Measurements from ENCODE around the gene CHIC2.
"Not testable (repeated sequence)": the region's sequence is repeated elsewhere in the genome, so short reads cannot be mapped to it uniquely, and the experiment has no call there.

The CHIC2 gene

GRCh38 chr4:54061873-54062272 lies 2.5 kb downstream of the CHIC2 start:
- DNase-seq: no peak

GRCh38 chr4:54061067-54061466 lies 3.3 kb downstream of the CHIC2 start:
- DNase-seq: no peak

DNA sequence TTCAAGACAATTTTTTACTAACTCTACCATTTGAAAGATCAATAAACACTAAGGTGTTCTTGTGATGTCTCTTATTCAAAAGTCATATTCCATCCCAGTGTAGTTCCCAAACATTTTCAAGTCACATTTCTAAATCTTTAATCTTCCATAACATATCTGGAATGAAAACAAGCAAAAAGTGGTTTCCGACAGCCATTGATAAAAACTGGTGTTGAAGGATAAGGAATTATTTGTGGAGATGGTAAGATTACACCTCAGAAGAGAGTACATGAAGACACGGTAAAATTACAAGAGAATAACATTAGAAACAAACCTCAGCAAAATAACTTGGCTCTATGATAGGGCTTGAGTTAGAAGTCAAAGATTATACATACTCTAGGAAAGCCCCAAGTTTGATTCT lies 4.3 kb downstream of the CHIC2 start:
- no peak for DNase-seq

- no peak for DNase-seq
These were observed 6.2 kb downstream of the CHIC2 start for GRCh38 chr4:54058171-54058570.

DNA sequence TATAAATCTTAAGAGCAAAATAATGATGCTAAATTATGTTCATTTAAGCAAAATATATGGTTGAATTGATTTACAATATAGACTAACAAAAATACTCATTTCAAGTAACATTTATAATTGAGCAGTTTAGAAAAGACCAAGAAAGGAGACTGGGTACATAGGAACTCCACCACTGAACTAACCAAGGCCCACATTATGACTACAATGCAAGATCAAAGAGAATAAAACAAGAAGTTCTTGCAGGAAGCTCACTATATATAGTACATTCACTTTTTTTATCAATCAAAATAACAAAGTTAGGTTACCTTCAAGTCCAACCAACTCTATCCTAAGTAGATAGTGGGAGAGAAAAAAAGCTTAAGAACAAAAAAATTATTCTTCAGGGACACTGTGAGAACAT lies 8.0 kb downstream of the CHIC2 start:
- DNase-seq: no peak

GRCh38 chr4:54055494-54055893 lies 8.9 kb downstream of the CHIC2 start:
- DNase-seq: no peak

DNA sequence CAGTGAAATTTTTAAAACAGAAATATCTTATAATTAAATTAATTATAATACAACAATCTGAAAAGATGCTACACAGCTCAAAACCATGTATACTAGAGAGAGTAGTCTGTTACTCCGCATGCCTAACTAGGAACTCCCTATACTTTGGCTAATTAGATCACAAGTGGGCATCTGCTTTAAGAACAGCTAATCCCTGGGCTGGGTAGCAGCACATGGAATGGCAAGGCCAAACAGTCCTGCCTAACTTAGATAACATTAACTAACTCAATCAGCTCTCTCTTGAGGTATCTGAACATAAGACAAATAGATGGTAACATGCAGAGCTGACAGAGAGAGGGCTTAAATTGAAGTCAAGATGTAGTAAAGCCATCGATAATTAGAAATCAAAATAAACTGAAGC lies 9.9 kb downstream of the CHIC2 start:
- DNase-seq: no peak

DNA sequence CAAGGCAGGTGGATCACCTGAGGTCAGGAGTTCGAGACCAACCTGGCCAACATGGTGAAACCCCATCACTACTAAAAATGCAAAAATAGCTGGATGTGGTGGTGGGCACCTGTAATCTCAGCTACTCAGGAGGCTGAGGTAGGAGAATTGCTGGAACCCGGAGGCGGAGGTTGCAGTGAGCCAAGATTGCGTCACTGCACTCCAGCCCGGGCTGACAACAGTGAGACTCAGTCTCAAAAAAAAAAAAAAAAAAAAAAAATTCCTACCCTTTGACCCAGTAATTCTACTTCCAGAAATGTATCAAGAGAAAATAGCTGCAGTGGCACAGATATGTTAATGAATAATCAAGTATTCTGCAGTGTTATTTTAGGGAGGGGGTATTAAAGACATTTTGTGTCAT lies 11.1 kb downstream of the CHIC2 start:
- DNase-seq: not testable (repeated sequence)

- no peak for DNase-seq
These were observed 14.0 kb downstream of the CHIC2 start for GRCh38 chr4:54050214-54050904.

DNA sequence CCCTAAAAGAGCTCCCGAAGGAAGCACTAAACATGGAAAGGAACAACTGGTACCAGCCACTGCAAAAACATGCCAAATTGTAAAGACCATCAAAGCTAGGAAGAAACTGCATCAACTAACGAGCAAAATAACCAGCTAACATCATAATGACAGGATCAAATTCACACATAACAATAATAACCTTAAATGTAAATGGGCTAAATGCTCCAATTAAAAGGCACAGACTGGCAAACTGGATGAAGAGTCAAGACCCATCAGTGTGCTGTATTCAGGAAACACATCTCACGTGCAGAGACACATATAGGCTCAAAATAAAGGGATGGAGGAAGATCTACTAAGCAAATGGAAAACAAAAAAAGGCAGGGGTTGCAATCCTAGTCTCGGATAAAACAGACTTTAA lies 20.8 kb downstream of the CHIC2 start:
- not testable (repeated sequence) for DNase-seq

- DNase-seq: no peak
These were observed 22.5 kb downstream of the CHIC2 start for GRCh38 chr4:54041933-54042332.

GRCh38 chr4:54041100-54041499 lies 23.3 kb downstream of the CHIC2 start:
- no peak for DNase-seq

- DNase-seq: no peak
These were observed 26.3 kb downstream of the CHIC2 start for GRCh38 chr4:54038056-54038455.

DNA sequence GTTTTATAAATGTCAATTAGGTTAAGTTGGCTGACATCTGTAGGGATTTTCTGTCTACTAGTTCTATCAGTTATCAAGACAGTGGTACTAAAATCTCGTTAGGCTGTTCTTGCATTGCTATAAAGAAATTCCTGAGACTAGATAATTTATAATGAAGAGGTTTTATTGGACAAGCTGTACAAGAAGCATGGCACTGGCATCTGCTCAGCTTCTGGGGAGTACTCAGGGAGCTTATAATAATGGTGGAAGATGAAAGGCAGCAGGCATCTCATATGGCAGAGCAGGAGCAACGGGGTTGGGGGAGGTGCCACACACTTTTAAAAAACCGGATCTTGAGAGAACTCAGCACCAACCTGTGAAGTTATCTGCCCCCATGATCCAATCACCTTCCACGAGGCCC lies 28.2 kb downstream of the CHIC2 start:
- no peak for DNase-seq

DNA sequence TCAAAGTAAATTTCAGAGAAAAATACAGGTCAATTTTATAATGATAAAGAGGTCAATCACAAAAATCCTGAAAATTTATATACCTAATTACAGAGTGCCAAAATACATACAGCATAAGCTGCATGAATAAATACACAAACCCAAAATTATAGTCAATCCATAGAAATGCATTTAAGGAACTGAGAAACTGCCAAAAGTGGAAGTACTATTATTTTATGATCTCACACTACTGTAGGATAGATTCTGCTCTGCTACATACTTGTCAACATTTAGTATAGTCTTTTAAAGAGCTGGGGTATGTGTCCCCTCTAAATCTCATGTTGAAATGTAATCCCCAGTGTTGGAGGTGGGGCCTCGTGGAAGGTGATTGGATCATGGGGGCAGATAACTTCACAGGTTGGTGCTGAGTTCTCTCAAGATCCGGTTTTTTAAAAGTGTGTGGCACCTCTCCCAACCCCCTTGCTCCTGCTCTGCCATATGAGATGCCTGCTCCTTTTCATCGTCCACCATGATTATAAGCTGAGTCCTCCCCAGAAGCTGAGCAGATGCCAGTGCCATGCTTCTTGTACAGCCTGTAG lies 31.8 kb downstream of the CHIC2 start:
- DNase-seq: no peak

DNA sequence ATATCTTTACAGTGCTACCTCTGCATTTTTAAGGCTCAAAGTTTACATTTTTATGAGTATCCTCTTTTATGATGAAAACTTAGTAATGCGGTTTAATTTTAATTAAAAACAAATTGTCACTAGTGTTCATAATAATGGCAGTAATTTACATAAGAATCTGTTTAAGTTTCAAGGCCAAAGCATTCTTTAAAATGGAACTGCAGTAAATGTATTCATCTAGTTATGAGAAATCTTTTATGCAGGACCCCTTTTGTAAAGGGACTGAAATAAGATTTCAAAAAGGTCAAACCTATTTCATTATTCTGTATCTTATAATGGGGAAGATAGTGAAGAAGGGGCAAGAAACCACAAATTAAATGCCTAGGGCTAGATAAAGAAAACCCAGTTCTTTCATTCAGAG lies 37.1 kb downstream of the CHIC2 start:
- DNase-seq: no peak

DNA sequence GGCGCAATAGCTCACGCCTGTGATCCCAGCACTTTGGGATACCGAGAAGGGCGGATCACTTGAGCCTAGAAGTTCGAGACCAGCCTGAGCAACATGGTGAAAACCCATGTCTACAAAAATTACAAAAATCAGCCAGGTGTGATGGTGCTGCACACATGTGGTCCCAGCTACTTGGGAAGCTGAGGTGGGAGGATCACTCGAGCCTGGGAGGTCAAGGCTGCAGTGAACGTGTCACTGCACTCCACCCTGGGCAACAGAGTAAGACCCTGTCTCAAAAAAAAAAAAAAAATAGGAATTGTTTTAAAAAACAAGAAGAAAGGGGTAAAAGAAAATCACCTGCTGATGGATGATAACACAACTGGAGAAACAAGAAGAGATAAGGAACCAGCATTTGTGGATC lies 38.8 kb downstream of the CHIC2 start:
- no peak for DNase-seq

DNA sequence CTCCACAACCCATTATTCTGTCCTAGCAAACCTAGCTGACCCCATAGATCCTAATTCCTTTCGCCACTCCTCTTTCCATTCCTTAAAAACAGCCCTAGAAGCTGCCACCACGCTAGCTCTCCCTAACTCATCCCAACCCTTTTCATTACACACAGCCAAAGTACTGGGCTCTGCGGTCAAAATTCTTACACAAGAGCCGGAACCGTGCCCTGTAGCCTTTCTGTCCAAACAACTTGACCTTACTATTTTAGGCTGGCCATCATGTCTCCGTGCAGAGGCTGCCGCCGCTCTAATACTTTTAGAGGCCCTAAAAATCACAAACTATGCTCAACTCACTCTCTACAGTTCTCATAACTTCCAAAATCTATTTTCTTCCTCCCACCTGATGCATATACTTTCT lies 41.4 kb downstream of the CHIC2 start:
- DNase-seq: not testable (repeated sequence)

GRCh38 chr4:54017974-54018373 lies 46.4 kb downstream of the CHIC2 start:
- no peak for DNase-seq

GRCh38 chr4:54017308-54017707 lies 47.1 kb downstream of the CHIC2 start:
- no peak for DNase-seq

- no peak for DNase-seq
These were observed 47.9 kb downstream of the CHIC2 start for GRCh38 chr4:54016504-54016903.

DNA sequence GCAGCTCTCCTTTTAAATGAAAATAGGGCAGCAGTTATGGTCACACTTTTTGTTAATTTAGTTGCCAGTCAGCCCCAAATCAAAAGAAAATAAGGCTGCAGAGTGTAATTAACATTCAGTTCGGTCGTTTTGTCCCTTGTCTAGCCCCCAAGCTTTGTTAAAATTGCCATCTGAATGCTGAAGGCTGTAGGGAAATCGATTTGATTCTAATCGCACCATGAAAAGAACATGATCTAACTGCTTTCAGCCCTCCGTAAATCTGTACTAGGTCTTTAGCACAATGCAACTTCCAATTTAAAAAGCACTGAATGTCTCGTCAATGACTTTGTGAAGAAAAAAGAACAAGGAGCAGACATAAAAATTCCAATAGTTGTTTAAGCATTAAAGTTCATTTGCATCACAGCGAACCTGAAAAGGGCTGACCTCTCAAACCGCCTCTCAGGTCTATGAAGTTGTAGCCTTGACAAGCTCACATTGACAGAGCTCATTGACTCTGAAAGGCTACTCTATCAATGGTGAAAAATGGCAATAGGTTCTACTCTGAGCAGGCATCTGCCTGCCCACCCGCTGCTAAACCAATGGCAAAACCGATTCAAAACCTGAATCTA lies 48.9 kb downstream of the CHIC2 start:
- DNase-seq: no peak

DNA sequence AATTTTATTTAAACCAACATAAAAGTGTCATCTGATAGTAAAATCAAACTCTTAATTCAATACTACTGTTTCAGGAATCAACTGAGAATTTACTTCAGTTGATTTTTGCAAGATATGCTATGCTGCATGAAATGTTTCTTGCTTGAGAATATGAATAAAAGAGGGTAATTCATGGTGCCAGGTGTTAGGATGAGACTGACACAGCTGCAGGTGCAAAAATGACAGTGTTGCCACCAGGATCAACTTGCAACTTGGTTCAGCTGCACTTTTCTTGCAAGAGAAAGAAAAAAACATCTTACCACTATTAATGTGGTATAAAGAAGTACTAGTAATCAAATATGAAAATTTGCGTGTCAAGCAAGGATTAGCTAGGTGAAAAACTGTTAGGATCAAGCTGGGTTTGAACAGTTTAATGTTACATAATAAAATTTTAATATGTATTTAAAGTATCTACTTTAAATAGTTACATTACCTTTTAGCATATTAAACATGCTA lies 49.7 kb downstream of the CHIC2 start:
- no peak for DNase-seq

All from amygdala (tissue), 56 donors.